DMS153 treated with DMSO at 0.1 percent for 48 hours (cell line): ENCODE results near the gene JOSD2.
A peak's percentile ranks its signal among the peaks of the same experiment; 100 is the strongest.
"Not testable (repeated sequence)": the region's sequence is repeated elsewhere in the genome, so short reads cannot be mapped to it uniquely, and the experiment has no call there.

Source experiments
- DNase-seq: peaks from one replicate; lab custom pipeline; 2025; ENCODE audit not compliant: unreplicated experiment; lab: John Stamatoyannopoulos, UW

Gene JOSD2

GRCh38 chr19:50547385-50548190, 36.6 kb upstream of the JOSD2 start:
- no peak for DNase-seq

- DNase-seq: no peak
Measured at GRCh38 chr19:50546527-50547221, 35.7 kb upstream of the JOSD2 start.

GRCh38 chr19:50542943-50543342, 32.0 kb upstream of the JOSD2 start:
- no peak for DNase-seq

GRCh38 chr19:50537769-50538230, 26.8 kb upstream of the JOSD2 start:
- DNase-seq: peak; percentile 2

- DNase-seq: no peak
Measured at GRCh38 chr19:50537306-50537685, 26.3 kb upstream of the JOSD2 start.

GRCh38 chr19:50536662-50537305, 25.8 kb upstream of the JOSD2 start:
- DNase-seq: no peak

- DNase-seq: no peak
Measured at GRCh38 chr19:50535672-50536187, 24.7 kb upstream of the JOSD2 start.

- DNase-seq: no peak
Measured at GRCh38 chr19:50534478-50534877, 23.5 kb upstream of the JOSD2 start.

- no peak for DNase-seq
Measured at GRCh38 chr19:50532952-50533351, 22.0 kb upstream of the JOSD2 start.

GRCh38 chr19:50531171-50531612, 20.2 kb upstream of the JOSD2 start:
- DNase-seq: no peak

- not testable (repeated sequence) for DNase-seq
Measured at GRCh38 chr19:50528052-50528451, 17.1 kb upstream of the JOSD2 start.

GRCh38 chr19:50522881-50523280, 11.9 kb upstream of the JOSD2 start:
- DNase-seq: no peak

- no peak for DNase-seq
Measured at GRCh38 chr19:50520822-50521465, 10.0 kb upstream of the JOSD2 start.

- no peak for DNase-seq
Measured at GRCh38 chr19:50519006-50519575, 8.1 kb upstream of the JOSD2 start.

GRCh38 chr19:50518091-50519005, 7.4 kb upstream of the JOSD2 start:
- no peak for DNase-seq

- DNase-seq: no peak
Measured at GRCh38 chr19:50517704-50518075, 6.7 kb upstream of the JOSD2 start.

GRCh38 chr19:50516964-50517703, 6.1 kb upstream of the JOSD2 start:
- DNase-seq: no peak

GRCh38 chr19:50516456-50516855, 5.5 kb upstream of the JOSD2 start:
- DNase-seq: no peak

- DNase-seq: no peak
Measured at GRCh38 chr19:50515168-50515561, 4.2 kb upstream of the JOSD2 start.
